NT2/D1 (cell line): ENCODE measurements around the gene BCKDHB.

ENCODE experiments used
- SUZ12 ChIP-seq: IDR thresholded peaks from 2 replicates; pipeline ENCODE4 v1.6.1; 2011; ENCODE audit not compliant: insufficient read length, insufficient read depth; ENCODE audit errors: extremely low read depth
- YY1 ChIP-seq: IDR thresholded peaks from 2 replicates; pipeline ENCODE4 v1.6.1; 2011; ENCODE audit not compliant: insufficient read length, insufficient read depth
- ZNF274 ChIP-seq: IDR thresholded peaks from 2 replicates; pipeline ENCODE4 v1.6.1; 2011; ENCODE audit warnings: mild to moderate bottlenecking, low read depth, low read length

- TF ChIP-seq YY1 (no peak), ZNF274 (no peak), SUZ12 (no peak)
Observed at GRCh38 chr6:80196906-80197305, 90.4 kb downstream of the BCKDHB start.
